RPMI7951 (cell line): ENCODE results near the gene ALB. TPM values are rescaled to one million over a fixed set of nuclear protein-coding genes. Genes with fewer than 3 reads are reported as not detected.

Experiments
- DNase-seq: peaks from one replicate; pipeline ENCODE4 v3.0.0-alpha.2; 2012; ENCODE audit warnings: low read depth
- total RNA-seq: library from RNA; depleted of rRNA; stranded (reverse); fragments of >200 nt; shearing (Covaris generic); gene quantifications from 2 replicates; pipeline ENCODE4 v1.2.3, GENCODE V29; 2014

Gene ALB
- total RNA-seq, 1 experiment from 2014 or later = not detected

GRCh38 chr4:73409012-73409862 is 5.2 kb downstream of the ALB start:
- no peak for DNase-seq

DNA sequence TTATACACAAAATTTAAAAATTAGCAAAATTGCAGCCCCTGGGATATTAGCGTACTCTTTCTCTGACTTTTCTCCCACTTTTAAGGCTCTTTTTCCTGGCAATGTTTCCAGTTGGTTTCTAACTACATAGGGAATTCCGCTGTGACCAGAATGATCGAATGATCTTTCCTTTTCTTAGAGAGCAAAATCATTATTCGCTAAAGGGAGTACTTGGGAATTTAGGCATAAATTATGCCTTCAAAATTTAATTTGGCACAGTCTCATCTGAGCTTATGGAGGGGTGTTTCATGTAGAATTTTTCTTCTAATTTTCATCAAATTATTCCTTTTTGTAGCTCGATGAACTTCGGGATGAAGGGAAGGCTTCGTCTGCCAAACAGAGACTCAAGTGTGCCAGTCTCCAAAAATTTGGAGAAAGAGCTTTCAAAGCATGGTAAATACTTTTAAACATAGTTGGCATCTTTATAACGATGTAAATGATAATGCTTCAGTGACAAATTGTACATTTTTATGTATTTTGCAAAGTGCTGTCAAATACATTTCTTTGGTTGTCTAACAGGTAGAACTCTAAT is 6.0 kb downstream of the ALB start:
- no peak for DNase-seq

DNA sequence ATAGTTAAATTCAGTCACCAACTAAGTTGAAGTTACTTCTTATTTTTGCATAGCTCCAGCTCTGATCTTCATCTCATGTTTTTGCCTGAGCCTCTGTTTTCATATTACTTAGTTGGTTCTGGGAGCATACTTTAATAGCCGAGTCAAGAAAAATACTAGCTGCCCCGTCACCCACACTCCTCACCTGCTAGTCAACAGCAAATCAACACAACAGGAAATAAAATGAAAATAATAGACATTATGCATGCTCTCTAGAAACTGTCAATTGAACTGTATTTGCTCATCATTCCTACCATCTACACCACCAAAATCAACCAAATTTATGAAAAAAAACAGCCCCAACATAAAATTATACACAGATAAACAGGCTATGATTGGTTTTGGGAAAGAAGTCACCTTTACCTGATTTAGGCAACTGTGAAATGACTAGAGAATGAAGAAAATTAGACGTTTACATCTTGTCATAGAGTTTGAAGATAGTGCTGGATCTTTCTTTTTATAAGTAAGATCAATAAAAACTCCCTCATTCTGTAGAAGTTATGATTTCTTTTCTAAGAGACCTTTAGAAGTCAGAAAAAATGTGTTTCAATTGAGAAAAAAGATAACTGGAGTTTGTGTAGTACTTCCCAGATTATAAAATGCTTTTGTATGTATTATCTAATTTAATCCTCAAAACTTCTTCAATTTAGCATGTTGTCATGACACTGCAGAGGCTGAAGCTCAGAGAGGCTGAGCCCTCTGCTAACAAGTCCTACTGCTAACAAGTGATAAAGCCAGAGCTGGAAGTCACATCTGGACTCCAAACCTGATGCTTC is 7.0 kb downstream of the ALB start:
- no peak for DNase-seq

- no peak for DNase-seq
Observed at GRCh38 chr4:73411731-73412414, 7.8 kb downstream of the ALB start.

GRCh38 chr4:73413294-73413755 is 9.2 kb downstream of the ALB start:
- no peak for DNase-seq

- no peak for DNase-seq
Observed at GRCh38 chr4:73414936-73415271, 10.8 kb downstream of the ALB start.

DNA sequence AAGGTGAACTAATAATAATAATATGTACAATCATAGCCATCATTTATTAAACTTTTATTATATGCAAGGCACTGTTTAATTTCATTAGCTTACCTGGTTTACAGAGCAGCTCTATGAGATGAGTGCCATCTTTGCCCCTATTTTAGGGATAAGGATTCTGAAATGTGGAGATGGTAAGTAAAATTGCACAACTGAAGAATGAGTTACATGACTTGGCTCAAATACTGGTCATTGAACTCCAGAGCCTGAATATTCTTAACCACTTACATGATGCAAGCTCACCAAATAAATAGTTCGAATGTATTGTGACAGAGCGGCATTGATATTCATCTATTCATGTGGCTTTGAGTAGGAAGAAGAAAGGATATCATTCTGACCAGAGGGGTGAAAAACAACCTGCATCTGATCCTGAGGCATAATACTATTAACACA is 11.7 kb downstream of the ALB start:
- DNase-seq = no peak

- DNase-seq = no peak
Observed at GRCh38 chr4:73416423-73417087, 12.5 kb downstream of the ALB start.

DNA sequence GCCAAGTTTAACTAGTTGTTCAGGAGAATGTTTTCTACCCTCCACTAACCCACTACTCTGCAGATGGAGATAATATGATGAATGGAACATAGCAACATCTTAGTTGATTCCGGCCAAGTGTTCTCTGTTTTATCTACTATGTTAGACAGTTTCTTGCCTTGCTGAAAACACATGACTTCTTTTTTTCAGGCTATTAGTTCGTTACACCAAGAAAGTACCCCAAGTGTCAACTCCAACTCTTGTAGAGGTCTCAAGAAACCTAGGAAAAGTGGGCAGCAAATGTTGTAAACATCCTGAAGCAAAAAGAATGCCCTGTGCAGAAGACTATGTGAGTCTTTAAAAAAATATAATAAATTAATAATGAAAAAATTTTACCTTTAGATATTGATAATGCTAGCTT is 13.3 kb downstream of the ALB start:
- DNase-seq = no peak

GRCh38 chr4:73417973-73418372 is 13.9 kb downstream of the ALB start:
- peak; percentile 20 for DNase-seq

DNA sequence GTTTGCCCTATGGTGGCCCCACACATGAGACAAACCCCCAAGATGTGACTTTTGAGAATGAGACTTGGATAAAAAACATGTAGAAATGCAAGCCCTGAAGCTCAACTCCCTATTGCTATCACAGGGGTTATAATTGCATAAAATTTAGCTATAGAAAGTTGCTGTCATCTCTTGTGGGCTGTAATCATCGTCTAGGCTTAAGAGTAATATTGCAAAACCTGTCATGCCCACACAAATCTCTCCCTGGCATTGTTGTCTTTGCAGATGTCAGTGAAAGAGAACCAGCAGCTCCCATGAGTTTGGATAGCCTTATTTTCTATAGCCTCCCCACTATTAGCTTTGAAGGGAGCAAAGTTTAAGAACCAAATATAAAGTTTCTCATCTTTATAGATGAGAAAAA is 14.6 kb downstream of the ALB start:
- no peak for DNase-seq

- no peak for DNase-seq
Observed at GRCh38 chr4:73419106-73420038, 15.3 kb downstream of the ALB start.

DNA sequence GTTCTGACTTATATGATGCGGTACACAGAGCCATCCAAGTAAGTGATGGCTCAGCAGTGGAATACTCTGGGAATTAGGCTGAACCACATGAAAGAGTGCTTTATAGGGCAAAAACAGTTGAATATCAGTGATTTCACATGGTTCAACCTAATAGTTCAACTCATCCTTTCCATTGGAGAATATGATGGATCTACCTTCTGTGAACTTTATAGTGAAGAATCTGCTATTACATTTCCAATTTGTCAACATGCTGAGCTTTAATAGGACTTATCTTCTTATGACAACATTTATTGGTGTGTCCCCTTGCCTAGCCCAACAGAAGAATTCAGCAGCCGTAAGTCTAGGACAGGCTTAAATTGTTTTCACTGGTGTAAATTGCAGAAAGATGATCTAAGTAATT is 16.5 kb downstream of the ALB start:
- no peak for DNase-seq

DNA sequence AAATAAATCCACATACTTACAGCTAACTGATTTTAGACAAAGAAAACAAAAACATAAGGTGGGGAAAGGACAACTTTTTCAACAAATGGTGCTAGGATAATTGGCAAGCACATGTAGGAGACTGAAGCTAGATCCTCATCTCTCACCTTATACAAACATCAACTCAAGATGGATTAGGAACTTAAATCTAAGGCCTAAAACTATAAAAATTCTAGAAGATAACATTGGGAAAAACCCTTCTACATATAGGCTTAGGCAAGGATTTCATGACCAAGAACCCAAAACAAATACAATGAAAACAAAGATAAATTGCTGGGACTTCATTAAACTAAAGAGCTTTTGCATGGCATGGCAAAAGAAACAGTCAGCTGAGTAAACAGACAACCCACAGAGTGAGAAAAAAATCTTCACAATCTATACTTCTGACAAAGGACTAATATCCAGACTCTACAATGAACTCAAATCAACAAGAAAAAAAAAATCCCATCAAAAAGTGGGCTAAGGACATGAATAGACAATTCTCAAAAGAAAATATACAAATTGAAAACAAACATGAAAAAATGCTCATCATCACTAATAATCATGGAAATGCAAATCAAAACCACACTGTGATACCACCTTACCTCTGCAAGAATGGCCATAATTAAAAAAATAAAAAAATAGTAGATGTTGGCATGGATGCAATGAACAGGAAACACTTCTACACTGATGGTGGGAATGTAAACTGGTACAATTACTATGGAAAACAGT is 17.8 kb downstream of the ALB start:
- no peak for DNase-seq

DNA sequence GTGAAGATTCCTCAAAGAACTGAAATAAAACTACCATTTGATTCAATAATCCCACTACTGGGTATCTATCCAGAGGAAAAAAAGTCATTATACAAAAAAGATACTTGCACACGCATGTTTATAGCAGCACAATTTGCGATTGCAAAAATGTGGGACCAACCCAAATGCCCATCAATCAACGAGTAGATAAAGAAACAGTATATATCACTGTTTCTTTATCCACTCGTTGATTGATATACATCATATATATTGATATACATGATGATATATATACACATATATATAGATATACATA is 18.3 kb downstream of the ALB start:
- no peak for DNase-seq

DNA sequence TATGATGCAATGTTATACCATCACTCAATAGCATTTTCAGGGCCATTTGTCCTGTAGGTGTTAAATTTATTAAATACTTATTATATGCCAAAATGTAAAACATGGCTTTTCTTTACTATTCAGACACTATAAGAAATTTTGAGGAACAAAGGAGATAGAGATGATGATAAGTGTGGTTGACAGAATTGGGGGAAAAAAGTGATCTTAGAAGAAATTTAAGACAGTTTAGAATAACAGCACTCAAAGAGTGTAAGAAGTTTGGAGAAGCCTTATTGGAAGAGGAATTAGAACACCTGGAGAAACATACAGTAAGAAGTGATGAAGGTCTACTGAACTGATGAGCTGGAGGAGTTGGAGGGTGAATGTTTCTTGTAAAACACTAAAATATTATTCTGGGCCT is 19.1 kb downstream of the ALB start:
- no peak for DNase-seq

DNA sequence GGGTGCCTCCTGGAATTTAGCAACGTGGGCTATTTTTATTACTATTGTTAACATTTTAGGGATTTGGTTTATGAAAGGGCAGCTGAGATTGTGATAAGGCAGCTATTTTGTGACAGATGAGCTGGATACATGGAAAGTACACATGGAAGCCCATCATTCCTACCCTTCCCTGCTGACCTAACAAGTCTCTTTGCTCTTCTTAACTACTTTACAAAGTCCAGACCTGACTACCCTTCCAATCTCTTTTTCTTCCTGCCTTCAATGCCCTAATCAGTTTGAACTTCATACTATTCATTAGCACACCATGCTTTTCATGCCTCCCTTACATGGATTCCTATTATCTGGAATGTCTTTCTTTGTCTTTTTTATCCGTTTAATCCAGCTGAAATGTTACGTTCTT is 22.6 kb downstream of the ALB start:
- no peak for DNase-seq

- no peak for DNase-seq
Observed at GRCh38 chr4:73429118-73429517, 25.0 kb downstream of the ALB start.

- no peak for DNase-seq
Observed at GRCh38 chr4:73429826-73430587, 25.9 kb downstream of the ALB start.
